Activated CD8-positive, alpha-beta memory T cell treated with anti-CD3 and anti-CD28 coated beads, Interleukin-2, amount 50 U/mL, for 24 hours (primary cell): Measurements from ENCODE around the gene TFPI.
"Not testable (repeated sequence)": the region's sequence is repeated elsewhere in the genome, so short reads cannot be mapped to it uniquely, and the experiment has no call there.

Experiments
- DNase-seq: peaks from one replicate; pipeline ENCODE4 v3.0.0-alpha.2; 2020; ENCODE audit errors: extremely low read depth

The TFPI gene

GRCh38 chr2:187554011-187554703, at the start of gene TFPI:
Gene TFPI, minus strand, starts transcription at chr2:187554435. Its CDS starts 50,667 bp downstream, at chr2:187503768.
- no peak for DNase-seq

- no peak for DNase-seq
Measured at GRCh38 chr2:187594801-187595200, 40.6 kb upstream of the TFPI start.

GRCh38 chr2:187593697-187594096, 39.5 kb upstream of the TFPI start:
- no peak for DNase-seq

- DNase-seq, result no peak
Measured at GRCh38 chr2:187593098-187593497, 38.9 kb upstream of the TFPI start.

- DNase-seq, result no peak
Measured at GRCh38 chr2:187590175-187590574, 35.9 kb upstream of the TFPI start.

GRCh38 chr2:187586011-187586641, 31.9 kb upstream of the TFPI start:
- no peak for DNase-seq

- DNase-seq, result no peak
Measured at GRCh38 chr2:187581125-187581896, 27.1 kb upstream of the TFPI start.

GRCh38 chr2:187580462-187581124, 26.4 kb upstream of the TFPI start:
- no peak for DNase-seq

- DNase-seq, result no peak
Measured at GRCh38 chr2:187577310-187577709, 23.1 kb upstream of the TFPI start.

- no peak for DNase-seq
Measured at GRCh38 chr2:187576906-187577305, 22.7 kb upstream of the TFPI start.

GRCh38 chr2:187575751-187576067, 21.5 kb upstream of the TFPI start:
- no peak for DNase-seq

- no peak for DNase-seq
Measured at GRCh38 chr2:187574969-187575750, 20.9 kb upstream of the TFPI start.

GRCh38 chr2:187573722-187574121, 19.5 kb upstream of the TFPI start:
- DNase-seq, result no peak

- DNase-seq, result not testable (repeated sequence)
Measured at GRCh38 chr2:187571996-187572395, 17.8 kb upstream of the TFPI start.

GRCh38 chr2:187569571-187569970, 15.3 kb upstream of the TFPI start:
- no peak for DNase-seq

- DNase-seq, result no peak
Measured at GRCh38 chr2:187569042-187569441, 14.8 kb upstream of the TFPI start.

GRCh38 chr2:187567126-187567525, 12.9 kb upstream of the TFPI start:
- no peak for DNase-seq

- DNase-seq, result no peak
Measured at GRCh38 chr2:187566712-187567111, 12.5 kb upstream of the TFPI start.

- DNase-seq, result no peak
Measured at GRCh38 chr2:187566266-187566665, 12.0 kb upstream of the TFPI start.

GRCh38 chr2:187565618-187566017, 11.4 kb upstream of the TFPI start:
- not testable (repeated sequence) for DNase-seq

- DNase-seq, result not testable (repeated sequence)
Measured at GRCh38 chr2:187556493-187556892, 2.3 kb upstream of the TFPI start.

GRCh38 chr2:187554704-187555082, 458 bp upstream of the TFPI start:
- DNase-seq, result no peak
